GM21737 (cell line): ENCODE measurements around the gene STARD3.
A peak's percentile ranks its signal among the peaks of the same experiment; 100 is the strongest.
"Not testable (repeated sequence)": the region's sequence is repeated elsewhere in the genome, so short reads cannot be mapped to it uniquely, and the experiment has no call there.

Experiments used
- ATAC-seq: cut with Tn5 transposase; IDR thresholded peaks from one replicate; pipeline ENCODE4 v1.9.1; 2021; ENCODE audit warnings: mild to moderate bottlenecking, moderate library complexity; ENCODE audit not compliant: unreplicated experiment

STARD3 gene

GRCh38 chr17:39636927-39637736 lies at the start of gene STARD3:
STARD3 (plus strand) TSS chr17:39637144; CDS start chr17:39653532, 16,388 bp downstream.
- peak; percentile 77 for ATAC-seq

- not testable (repeated sequence) for ATAC-seq
These were observed 46.8 kb upstream of the STARD3 start for GRCh38 chr17:39590180-39590579.

- no peak for ATAC-seq
These were observed 44.7 kb upstream of the STARD3 start for GRCh38 chr17:39591958-39592954.

GRCh38 chr17:39593371-39593770 lies 43.6 kb upstream of the STARD3 start:
- ATAC-seq, result no peak

GRCh38 chr17:39595294-39595693 lies 41.6 kb upstream of the STARD3 start:
- no peak for ATAC-seq

GRCh38 chr17:39595928-39596510 lies 40.9 kb upstream of the STARD3 start:
- ATAC-seq, result no peak

- ATAC-seq, result no peak
These were observed 40.2 kb upstream of the STARD3 start for GRCh38 chr17:39596543-39597267.

GRCh38 chr17:39597372-39598046 lies 39.4 kb upstream of the STARD3 start:
- ATAC-seq, result no peak

GRCh38 chr17:39598047-39598481 lies 38.9 kb upstream of the STARD3 start:
- no peak for ATAC-seq

- no peak for ATAC-seq
These were observed 38.3 kb upstream of the STARD3 start for GRCh38 chr17:39598630-39599003.

GRCh38 chr17:39599004-39599664 lies 37.8 kb upstream of the STARD3 start:
- no peak for ATAC-seq

GRCh38 chr17:39599665-39600231 lies 37.2 kb upstream of the STARD3 start:
- ATAC-seq, result no peak

- no peak for ATAC-seq
These were observed 36.5 kb upstream of the STARD3 start for GRCh38 chr17:39600288-39600996.

- no peak for ATAC-seq
These were observed 35.8 kb upstream of the STARD3 start for GRCh38 chr17:39600997-39601597.

GRCh38 chr17:39601758-39602532 lies 35.0 kb upstream of the STARD3 start:
- ATAC-seq, result no peak

- no peak for ATAC-seq
These were observed 34.2 kb upstream of the STARD3 start for GRCh38 chr17:39602533-39603303.
